Measurements from ENCODE around the gene CAMKMT.
"Not testable (repeated sequence)": the region's sequence is repeated elsewhere in the genome, so short reads cannot be mapped to it uniquely, and the experiment has no call there.

Gene CAMKMT

DNA sequence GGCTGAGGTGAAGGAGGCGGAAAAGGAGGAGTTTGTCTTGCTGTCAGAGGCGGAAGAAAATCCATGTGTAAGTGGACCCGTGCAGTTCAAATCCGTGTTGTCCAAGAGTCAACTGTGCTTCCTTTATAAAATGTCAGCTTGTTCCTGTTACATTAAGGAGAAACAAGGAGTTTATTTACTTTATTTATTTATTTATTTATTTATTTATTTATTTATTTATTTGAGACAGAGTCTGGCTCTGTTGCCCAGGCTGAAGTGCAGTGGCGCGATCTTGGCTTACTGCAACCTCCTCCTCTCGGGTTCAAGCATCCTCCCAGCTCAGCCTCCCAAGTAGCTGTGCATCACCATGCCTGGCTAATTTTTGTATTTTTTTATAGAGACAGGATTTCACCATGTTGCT lies 143.9 kb downstream of the CAMKMT start:
- not testable (repeated sequence) for DNase-seq (ENCODE audit: low read depth)

GRCh38 chr2:44510246-44510645 lies 148.5 kb downstream of the CAMKMT start:
- peak; percentile 6 for DNase-seq (ENCODE audit: low read depth)

- no peak for DNase-seq (ENCODE audit: low read depth)
Observed at GRCh38 chr2:44515416-44515815, 153.7 kb downstream of the CAMKMT start.

DNA sequence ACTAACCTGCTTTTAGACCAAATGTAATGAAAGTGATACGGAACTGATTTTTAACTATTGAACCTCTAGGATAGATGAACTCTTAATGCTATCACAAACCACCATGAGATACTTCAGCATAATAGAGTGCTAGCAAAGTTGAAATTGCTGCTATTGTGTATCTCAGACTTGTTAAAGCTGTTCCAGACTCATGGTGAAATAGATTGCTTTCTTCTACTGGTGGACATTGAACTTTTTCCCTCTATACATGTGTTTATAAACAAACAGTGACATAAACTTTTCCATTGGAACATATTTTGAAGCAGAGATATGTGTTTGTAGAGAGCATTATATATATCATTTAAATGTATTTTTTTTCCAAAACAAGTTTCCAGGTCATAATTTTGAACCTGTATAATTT lies 157.3 kb downstream of the CAMKMT start:
- DNase-seq (ENCODE audit: low read depth) = no peak

DNA sequence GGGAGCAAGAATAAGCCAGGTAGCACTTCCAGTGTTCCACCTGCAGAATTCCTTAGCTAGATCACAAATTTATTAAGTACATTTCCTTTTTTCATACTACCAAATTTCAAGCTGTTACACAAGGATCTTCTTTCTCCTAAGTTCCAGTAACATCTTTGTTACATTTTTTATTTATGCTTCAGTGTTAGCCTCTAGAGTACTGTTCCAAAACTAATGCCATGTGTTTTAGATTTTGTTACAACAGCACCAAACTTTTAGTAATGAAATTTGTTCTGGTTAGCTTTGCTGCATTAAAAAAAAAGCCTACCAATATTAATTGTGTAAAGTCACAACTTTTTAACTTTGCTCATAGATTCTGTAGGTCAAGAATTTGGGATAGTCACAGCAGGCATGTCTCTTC lies 161.1 kb downstream of the CAMKMT start:
- DNase-seq (ENCODE audit: low read depth) = no peak

DNA sequence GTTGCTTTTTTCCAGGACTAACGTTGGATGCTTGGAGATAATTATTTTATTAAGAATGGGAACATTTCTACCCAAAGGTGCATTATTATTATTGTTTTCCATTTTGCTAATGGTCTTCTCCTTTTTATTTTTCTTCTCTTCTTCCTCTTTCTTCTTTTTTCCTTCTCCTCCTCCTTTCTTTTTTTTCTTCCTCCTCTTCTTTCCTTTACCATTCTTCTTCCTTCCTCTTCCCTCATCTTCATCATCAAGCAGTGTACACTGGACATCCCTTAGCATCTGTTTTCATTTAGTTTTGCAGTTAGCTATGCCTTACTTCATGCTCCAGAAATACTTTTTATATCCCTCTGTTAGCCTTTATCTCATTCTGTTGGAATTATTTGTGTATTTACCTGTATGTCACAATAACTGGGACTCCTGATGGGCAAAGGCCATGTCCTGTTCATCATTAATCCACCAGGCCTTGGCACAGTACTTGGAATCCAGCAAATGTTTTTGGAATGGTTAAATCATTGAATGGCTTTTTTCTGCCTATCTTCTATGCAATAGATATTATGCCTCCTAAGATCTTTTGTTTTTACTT lies 162.7 kb downstream of the CAMKMT start:
- DNase-seq (ENCODE audit: low read depth) = no peak

DNA sequence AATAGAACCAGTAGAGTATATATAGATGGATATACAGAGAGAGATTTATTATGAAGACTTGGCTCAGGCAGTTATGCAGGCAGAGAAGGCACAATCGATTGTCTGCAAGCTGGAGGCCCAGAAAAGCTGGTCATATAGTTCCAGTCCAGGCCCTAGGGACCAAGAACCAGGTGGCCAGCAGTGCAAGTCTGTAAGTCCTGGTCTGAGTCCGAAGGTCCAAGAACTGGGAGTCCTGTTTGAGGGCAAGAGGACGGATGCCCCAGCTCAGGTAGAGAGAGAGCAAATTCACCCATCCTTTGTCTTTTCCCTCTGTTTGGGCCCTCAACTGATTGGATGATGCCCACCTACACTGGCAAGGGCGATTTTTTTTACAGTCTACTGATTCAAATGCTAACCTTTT lies 164.6 kb downstream of the CAMKMT start:
- DNase-seq (ENCODE audit: low read depth) = no peak

GRCh38 chr2:44528595-44528994 lies 166.8 kb downstream of the CAMKMT start:
- DNase-seq (ENCODE audit: low read depth) = peak; percentile 65

DNA sequence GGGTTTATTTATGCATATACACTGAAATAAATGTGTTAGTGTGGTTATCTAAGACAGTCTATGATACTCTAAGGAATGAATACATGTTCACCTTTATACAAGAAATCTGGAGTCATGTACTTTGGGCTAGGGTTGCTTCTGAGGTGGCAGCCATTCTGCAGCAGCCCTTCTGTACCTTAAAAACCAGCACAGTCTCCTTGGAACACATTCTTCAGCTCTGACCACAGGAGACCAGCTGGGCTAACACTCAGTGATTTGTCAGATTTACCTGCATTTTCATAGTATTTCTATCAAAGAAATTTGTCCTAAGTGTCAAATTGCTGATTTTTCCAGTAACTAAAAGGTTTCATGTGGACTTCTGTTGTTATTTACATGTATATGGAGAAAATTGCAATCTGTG lies 167.7 kb downstream of the CAMKMT start:
- no peak for DNase-seq (ENCODE audit: low read depth)

DNA sequence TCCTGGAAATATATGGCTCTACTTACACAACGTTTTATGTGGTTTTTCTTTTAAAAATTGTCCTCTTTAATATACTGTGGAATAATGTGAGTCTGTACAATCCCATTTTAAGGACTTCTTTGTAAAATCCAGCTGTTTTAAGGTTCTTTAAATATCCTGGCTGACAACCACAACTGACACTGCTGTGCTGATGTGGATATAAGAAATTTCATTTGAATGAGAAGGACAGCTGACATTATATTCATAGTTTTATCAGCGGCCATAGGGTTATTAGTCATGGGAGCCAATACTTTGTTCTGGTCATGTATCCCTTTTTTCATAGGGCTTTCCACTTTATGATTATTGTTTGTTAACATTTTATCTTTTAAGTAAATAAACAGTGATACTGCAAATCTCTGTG lies 169.5 kb downstream of the CAMKMT start:
- DNase-seq (ENCODE audit: low read depth) = no peak

GRCh38 chr2:44532031-44532430 lies 170.3 kb downstream of the CAMKMT start:
- DNase-seq (ENCODE audit: low read depth) = no peak

GRCh38 chr2:44533508-44533907 lies 171.8 kb downstream of the CAMKMT start:
- no peak for DNase-seq (ENCODE audit: low read depth)

DNA sequence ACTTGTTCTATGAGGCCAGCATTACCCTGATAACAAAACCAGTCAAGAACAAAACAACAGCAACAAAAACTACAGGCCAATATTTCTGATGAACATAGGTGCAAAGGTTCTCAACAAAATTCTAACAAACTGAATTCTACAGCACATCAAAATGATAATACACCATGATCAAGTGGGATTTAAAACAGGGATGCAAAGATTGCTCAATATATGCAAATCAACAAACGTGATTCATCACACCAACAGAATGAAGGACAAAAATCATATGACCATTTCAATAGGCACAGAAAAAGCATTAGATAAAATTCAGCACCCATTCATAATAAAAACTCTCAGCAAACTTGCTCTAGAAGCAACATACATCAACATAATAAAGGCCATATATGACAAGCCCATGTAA lies 173.6 kb downstream of the CAMKMT start:
- DNase-seq (ENCODE audit: low read depth) = no peak

DNA sequence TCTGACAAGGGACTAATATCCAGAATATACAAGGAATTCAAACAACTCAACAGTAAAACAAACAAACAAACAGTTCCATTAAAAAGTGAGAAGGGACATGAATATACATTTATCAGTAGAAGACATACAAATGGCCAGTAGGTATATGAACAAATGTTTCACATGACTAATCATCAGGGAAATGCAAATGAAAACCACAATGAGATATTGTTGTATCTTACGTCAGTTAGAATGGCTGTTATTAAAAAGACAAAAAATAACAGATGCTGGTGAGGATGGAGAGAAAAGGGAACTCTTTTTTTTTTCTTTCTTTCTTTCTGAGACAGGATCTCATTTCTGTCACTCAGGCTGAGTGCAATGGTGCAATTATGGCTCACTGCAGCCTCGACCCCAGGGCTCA lies 175.5 kb downstream of the CAMKMT start:
- DNase-seq (ENCODE audit: low read depth) = no peak

DNA sequence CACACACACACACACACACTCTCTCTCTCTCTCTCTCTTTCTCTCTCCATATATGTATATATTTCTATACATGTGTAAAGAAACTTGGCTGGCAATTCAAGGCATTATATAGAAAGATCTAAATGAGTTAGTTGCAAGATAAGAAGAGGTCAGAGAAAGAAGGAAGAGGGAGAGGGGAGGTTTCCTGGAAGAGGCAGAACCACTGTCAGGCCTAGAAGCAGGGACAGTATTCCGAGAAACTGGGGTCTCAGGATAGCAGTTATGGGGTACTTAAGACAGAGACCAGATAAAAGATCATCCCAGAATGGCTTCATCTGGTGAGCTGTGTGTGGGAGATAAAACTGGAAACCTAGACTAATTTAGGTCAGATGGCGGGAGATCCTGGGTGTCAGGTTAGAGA lies 180.8 kb downstream of the CAMKMT start:
- DNase-seq (ENCODE audit: low read depth) = no peak

GRCh38 chr2:44543773-44544725 lies 182.3 kb downstream of the CAMKMT start:
- no peak for DNase-seq (ENCODE audit: low read depth)

DNA sequence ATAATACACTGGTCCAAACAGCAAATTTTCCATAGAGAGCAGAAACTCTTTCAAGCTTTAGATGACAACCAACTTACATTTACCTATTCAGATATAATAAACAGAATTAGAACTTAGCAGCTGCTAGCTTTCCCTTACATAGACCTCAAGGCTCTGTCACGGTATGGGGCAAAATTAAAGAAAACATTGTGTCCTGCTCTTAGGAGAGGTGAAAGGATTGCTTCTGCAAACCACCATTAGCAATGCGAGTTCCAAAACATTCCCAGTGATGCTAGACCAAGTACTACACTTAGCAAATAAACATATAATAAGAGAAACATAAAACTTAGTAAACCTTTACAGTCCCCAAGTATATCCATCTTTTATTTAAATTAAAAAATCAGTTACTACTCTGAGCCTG lies 183.3 kb downstream of the CAMKMT start:
- no peak for DNase-seq (ENCODE audit: low read depth)

DNA sequence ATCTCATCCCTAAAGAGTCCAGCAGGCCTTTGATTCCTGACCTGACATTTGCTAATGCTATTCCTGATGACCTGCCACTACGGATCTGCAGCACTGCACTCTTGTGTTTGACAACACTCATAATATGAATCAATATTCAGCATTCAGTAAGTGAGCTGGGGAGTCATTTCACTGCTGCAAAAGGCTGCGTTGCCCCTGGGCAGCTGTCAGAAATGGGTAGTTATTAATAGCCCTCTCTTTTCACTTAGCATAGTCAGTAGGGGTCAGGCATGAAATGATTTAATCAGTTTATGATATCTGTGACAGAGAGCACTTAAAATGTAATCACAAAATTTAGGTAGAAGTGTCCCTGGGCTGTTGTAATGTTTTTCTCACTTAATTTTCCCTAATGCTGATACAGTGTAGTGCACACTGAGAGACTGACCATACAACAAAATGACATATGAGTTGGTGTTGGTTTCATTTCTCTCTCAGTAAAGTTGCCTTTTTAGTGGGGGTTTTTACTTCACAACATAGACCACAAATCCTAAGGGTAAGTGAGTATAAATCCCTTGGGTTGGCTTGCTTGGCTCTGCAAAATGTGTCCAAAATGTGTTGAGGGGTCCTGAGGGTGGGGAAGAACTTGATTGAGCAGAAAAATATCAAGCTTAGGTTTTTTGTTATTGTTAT lies 184.8 kb downstream of the CAMKMT start:
- DNase-seq (ENCODE audit: low read depth) = no peak

DNA sequence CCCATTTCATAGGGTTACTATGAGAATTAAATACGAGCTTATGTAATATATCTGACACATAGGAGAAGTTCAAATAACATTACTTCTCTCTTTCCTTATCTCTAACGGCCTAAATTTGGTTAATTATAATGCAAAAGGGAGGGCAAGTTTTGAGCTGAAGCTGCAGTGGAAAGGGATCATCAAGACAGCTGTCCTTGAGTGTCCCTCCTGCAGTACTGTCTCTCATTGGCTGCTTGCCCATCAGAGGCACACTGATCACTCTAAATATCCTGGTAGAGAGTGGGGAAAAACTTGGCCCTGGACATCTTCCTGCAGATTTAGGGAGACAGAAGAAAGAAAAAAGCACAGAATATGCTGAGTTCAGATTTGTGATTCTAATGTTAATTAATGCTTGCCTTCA lies 186.0 kb downstream of the CAMKMT start:
- no peak for DNase-seq (ENCODE audit: low read depth)

GRCh38 chr2:44548221-44549098 lies 186.7 kb downstream of the CAMKMT start:
- DNase-seq (ENCODE audit: low read depth) = no peak

DNA sequence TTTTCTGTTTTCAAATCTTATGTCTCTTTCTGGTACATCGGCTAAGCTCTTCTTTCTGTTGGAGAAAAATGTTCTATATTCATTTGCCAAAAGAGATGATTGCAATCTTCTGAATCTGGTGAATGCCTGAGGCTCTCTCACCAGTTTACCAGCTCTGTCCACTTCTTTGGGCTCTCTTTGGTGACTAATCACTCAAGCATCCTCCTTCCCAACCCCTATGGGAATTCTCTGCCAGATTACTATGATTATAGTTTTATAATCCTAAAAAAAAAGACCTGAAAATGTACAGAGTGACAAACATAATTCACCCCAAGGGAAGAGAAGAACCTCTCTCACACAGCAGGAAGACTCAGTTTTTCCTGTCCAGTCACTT lies 187.3 kb downstream of the CAMKMT start:
- DNase-seq (ENCODE audit: low read depth) = peak; percentile 92

DNA sequence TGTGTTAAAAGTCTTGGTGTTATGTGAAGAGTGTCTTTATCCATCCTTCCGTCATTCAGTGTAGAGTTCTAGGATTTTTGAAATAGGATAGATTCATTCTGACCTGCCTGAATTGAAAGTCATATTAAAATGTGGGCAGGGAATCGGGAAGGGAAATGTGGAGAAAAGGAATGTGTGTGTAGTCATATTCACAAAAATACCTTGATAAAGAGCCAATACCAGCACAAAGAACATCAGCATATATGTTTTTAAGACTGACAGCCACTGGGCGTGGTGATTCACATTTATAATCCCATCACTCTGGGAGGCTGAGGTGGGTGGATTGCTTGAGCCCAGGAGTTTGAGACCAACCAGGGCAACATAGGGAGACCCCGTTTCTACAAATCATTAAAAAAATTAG lies 188.1 kb downstream of the CAMKMT start:
- DNase-seq (ENCODE audit: low read depth) = peak; percentile 50

Measured in HS-5 (cell line).